Cardiac septum (tissue), 1 donor: ENCODE results near the gene SDR9C7. TPM values are rescaled to one million over a fixed set of nuclear protein-coding genes. Genes with fewer than 3 reads are reported as not detected.
"Not testable (repeated sequence)": the region's sequence is repeated elsewhere in the genome, so short reads cannot be mapped to it uniquely, and the experiment has no call there.

Experiments
- DNase-seq: peaks from one replicate; pipeline ENCODE4 v3.0.0-alpha.2; 2020; ENCODE audit warnings: low spot score
- intact Hi-C: fragments of 100-400 bp; cut with DNase I; formaldehyde crosslinking; loops from one replicate; pipeline ENCODE4 v1.14.0; 2022
- total RNA-seq: library from RNA; stranded (reverse); fragmentation: NEBNext Ultra II Directional; extraction: Animal tissue kit (Norgen Biotek cat#: 25700); gene quantifications from one replicate; pipeline ENCODE4 v1.2.1, GENCODE V29; 2021
- donor health status: DM: no; HTN: no; CAD: no.

Gene SDR9C7
- total RNA-seq, 1 donor from 2014 or later, result 0.27 TPM

DNA sequence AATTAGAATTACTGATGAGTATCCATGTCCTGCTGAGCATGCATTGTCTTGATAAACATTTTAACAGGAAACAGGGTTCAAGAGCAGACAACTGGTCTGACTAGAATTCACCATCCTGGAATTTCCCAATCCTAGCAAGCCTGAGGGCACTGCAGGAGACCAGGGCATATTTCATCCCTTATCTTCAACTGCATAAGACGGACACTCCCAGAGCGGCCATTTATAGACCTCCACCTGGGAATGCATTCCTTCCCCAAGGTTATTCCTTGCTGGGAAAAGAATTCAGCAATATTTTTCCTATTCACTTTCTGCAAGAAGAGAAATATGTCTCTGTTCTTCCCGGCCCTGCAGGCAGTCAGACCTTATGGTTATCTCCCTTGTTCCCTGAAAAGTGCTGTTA, 51.8 kb downstream of the SDR9C7 start:
- intact Hi-C loops, DNase-seq: not testable (repeated sequence)

DNA sequence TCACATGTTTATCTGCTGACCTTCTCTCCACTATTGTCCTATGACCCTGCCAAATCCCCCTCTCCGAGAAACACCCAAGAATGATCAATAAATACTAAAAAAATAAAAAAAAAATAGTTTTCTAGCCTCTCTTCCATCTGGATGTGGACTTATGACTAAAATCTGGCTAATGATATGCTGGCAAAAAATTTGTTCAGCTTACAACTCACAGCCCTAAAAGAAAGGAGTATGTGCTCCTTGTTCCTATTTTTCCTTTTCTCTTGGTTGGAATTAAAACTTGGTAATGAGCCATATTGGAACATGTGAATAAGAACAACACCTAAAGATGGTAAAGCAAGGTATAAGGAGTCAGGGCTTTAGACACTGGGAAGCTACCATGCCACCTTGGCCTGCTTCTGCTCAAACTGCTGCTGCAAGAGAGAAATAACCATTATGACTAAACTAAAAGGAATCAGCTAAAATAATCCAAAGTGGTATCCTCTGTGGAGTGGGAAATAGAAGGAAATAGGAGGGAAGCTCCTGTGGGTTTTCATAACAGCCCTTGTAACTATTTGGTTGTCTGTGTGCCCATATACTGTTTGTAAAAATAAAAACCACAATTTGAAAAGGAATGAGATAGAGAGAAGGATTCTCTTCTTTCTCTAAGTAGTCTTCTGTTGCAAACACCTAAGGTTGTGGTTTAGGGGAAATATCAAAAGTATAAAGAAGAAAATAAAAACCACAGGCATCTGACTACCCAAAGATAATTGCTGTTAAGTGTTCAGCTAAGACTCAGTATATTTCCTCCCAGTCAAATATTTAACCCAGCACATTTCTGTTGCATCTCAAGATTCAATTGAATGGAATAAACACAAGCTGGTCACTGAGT, 53.8 kb downstream of the SDR9C7 start:
- intact Hi-C loops, result no loop called here
- DNase-seq, result no peak

DNA sequence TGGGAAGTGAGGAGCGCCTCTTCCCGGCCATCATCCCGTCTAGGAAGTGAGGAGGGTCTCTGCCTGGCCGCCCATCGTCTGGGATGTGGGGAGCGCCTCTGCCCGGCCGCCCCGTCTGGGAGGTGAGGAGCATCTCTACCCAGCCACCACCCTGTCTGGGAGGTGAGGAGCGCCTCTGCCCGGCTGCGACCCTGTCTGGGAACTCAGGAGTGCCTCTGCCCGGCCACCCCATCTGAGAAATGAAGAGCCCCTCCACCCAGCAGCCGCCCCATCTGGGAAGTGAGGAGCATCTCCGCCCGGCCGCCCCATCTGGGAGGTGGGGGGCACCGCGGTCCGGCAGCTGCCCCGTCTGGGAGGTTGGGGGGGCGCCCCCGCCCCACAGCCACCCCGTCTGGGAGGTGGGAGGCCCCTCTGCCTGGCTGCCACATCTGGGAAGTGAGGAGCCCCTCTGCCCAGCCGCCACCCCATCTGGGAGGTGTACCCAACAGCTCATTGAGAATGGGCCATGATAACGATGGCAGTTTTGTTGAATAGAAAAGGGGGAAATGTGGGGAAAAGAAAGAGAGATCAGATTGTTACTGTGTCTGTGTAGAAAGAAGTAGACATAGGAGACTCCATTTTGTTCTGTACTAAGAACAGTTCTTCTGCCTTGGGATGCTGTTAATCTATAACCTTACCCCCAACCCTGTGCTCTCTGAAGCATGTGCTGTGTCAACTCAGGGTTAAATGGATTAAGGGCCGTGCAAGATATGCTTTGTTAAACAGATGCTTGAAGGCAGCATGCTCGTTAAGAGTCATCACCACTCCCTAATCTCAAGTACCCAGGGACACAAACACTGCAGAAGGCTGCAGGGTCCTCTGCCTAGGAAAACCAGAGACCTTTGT, 54.7 kb downstream of the SDR9C7 start:
- intact Hi-C loops, result not testable (repeated sequence)

DNA sequence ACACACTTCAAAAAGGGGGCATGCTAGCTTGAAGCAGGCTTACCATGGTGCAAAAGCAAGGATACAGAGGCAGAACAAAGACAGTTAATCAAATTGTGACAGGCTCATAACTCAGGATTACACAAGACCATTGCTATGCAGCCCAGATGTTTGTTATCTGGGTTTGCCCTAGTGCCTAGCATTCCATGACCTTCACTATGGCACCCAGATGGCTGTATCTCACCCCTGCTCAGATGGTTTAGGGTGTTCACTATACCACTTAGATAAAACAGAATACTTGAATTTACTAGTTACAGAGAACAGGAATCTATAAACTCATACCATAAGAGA, 56.2 kb downstream of the SDR9C7 start:
- no peak for DNase-seq
- intact Hi-C loops, result no loop called here

More for the DNA sequence above, 54.7 kb downstream of the SDR9C7 start:
- not testable (repeated sequence) for DNase-seq

DNA sequence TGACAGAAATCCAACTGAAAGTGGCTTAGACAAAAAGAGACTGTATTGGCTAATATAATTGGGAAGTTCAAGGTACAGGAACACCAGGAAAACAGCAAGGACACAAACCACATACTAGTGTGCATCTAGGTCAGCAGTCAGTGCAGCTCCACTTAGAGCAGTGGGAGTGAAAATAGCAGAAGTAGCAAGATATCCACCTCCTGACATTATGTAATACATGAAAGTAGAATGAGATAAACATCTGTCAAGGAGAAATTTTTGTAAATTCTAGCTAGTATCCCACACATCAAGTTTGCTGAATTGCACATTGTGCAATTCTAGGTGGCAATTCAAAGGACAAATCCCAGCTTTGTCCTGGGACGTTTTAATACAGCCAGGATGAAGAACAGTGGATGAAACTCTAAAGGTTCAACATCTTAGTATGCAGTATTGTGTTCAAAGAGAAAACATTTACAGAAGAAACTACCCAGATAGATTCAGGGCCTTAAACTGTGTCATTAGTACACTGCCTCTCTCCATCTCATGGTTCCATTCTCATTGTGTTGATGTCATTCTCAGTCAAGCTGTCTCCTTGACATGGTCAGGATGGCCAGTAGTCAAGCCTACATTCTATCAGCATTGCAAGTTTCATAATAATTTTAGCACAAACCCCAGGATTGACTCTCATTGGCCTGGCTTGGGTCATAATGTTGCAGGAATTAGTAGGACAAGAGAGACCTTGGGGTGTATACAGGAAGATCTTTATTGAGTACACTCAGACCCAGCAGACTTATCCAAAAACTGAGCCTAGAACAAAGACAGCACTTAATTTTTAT, 56.8 kb downstream of the SDR9C7 start:
- no peak for DNase-seq
- intact Hi-C loops, result no loop called here

DNA sequence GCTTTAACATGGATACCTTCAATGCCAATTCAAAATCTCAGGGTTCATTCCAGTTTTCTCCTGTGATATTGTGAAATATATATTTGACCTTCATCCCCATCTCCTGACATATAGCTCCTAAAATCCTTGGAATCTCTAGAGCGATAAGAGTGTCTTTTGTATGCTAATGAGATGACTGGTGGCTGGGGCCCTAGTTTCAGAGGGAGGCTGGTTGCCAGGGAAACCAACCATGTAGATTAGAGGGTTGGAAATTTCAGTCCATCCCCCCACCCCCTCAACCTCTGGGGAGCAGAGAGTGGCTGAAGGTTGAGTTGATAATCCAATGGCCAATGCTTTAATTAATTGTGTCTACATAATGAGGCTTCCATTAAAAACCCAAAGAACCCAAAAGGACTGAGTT, 59.4 kb downstream of the SDR9C7 start:
- no peak for DNase-seq
- intact Hi-C loops, result no loop called here

DNA sequence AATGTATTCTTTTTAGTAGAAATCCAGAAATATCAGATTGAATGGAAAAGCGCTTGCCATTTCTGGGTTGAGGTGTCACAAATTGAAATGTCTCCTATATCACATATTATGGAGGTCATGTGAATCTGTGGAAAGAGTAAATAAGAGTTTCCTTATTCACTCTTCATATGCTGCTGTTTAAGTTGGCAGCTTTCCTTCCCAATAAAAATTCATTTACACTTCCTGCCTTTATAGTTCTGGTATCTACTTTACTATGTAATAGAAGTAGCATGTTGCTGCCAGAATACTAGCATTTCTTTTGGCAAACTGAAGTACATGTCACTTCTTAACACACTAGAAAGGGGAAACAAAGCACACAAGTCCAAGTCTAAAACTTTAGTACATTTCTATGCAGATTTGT, 60.8 kb downstream of the SDR9C7 start:
- DNase-seq, result no peak
- intact Hi-C loops, result no loop called here

Other genes starting within 250 kb of the SDR9C7 start
- 121 TPM for gene PTGES3, start 246.1 kb downstream of the SDR9C7 start, total RNA-seq
- 441 TPM for gene NACA, start 209.1 kb downstream of the SDR9C7 start, total RNA-seq
- gene PRIM1, start 182.1 kb downstream of the SDR9C7 start, total RNA-seq, result 2.0 TPM
- not detected for gene HSD17B6, start 171.1 kb downstream of the SDR9C7 start, total RNA-seq
- gene RDH16, start 23.2 kb upstream of the SDR9C7 start, total RNA-seq, result 0.22 TPM
- 3.5 TPM for gene ZBTB39, start 72.1 kb upstream of the SDR9C7 start, total RNA-seq
- gene TAC3, start 82.1 kb upstream of the SDR9C7 start, total RNA-seq, result not detected
- gene MYO1A, start 115.7 kb upstream of the SDR9C7 start, total RNA-seq, result 0.11 TPM
- gene NEMP1, start 144.4 kb upstream of the SDR9C7 start, total RNA-seq, result 2.4 TPM
- 37.9 TPM for gene NAB2, start 154.7 kb upstream of the SDR9C7 start, total RNA-seq
- gene STAT6, start 177.0 kb upstream of the SDR9C7 start, total RNA-seq, result 42.1 TPM
- gene LRP1, start 194.1 kb upstream of the SDR9C7 start, total RNA-seq, result 103 TPM
- gene LRP1-AS, start 213.2 kb upstream of the SDR9C7 start, total RNA-seq, result not detected